Measurements from ENCODE around the gene ST8SIA4. TPM values are rescaled to one million over a fixed set of nuclear protein-coding genes. Genes with fewer than 3 reads are reported as not detected.

Gene ST8SIA4
- total and polyA plus RNA-seq, 10 of the 15 experiments (the other 5 are each of a cell fraction or from before 2014, with no cell fraction given), result 4.4 to 30.9 (median 19.5) TPM

DNA sequence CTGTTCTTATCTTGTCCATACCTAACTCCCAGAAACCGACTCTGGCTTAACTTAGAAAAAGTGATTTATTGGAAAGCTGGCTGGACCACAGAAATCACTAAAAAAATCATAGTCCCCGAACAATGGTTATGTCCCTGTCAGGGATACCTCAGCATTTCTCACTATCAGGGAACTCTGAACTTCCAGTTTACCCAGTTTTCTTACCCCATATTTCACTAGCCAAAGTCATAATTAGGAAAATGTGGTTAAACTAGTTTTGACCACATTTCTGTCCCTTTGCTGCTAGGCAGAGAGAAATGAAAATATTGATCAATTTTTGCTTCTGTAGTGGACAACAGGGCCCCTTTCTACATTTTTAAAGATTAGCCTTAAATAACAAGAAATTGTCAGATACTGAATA, 38.2 kb downstream of the ST8SIA4 start:
- Histone ChIP-seq H4K20me1 (ENCODE audit: control insufficient read depth, insufficient read depth) (no peaks in the 10 kb centered on the region), H3K4me3 (no peak overlapping the region), H3K9me3 (replicated peaks; ENCODE audit: control insufficient read depth, insufficient read depth, low read length) (peaks cover 15% of the 10 kb centered on the region; the same call in 2 of the 3 replicates), H3K4me1 (ENCODE audit: control insufficient read depth, insufficient read depth, low read length) (peaks cover 8% of the 10 kb centered on the region; the same call in 1 of the 2 replicates), H3K36me3 (ENCODE audit: control insufficient read depth in 2 of 2, insufficient read depth in 2 of 2, low read length in 1 of 2) (peaks cover 0 to 12% of the 10 kb centered on the region in 2 experiments; a peak in 2 of 4 replicates), H3K79me2 (ENCODE audit: control insufficient read depth, insufficient read depth, low read length) (peaks cover 4% of the 10 kb centered on the region), H3K27ac (ENCODE audit: control insufficient read depth, insufficient read depth) (no peak overlapping the region), H3K27me3 (replicated peaks in 1 of 2; ENCODE audit: control insufficient read depth in 2 of 2, insufficient read depth in 2 of 2, low read length in 1 of 2) (no peaks in the 10 kb centered on the region), H2AFZ (ENCODE audit: control insufficient read depth, low read depth, low read length) (no peak overlapping the region), H3K9ac (ENCODE audit: control insufficient read depth, insufficient read depth, low read length) (no peak overlapping the region), H3K4me2 (ENCODE audit: control insufficient read depth, insufficient read depth) (no peak overlapping the region)
- ChIA-PET SMC1A (ENCODE audit: uncharacterized antibody, unreplicated experiment) (interaction anchor here (1.1 kb wide), 1 partner anchor 9 kb away, joined by 4 read pairs; no protein-coding TSS in a partner anchor), RAD21 (ENCODE audit: unreplicated experiment) (no interaction called here), CTCF (no interaction called here), POLR2A (no interaction called here)
- intact Hi-C loops (cut with micrococcal nuclease; ENCODE audit: unreplicated experiment), result no loop called here
- 85% methylated on average over 2 of the region's 2 CpGs for WGBS (ENCODE audit: insufficient coverage, insufficient replicate concordance, low lambda C conversion rate, missing lambda C conversion rate)
- no TSS peak for BruUV-seq (replicated peaks)
- FAIRE-seq, result no peak
- in situ Hi-C loops (cut with MboI), result no loop called here
- ATAC-seq, result no peak
- no peak for DNase-seq (ENCODE audit: low read depth, low spot score)
- TF ChIP-seq CEBPB (IDR thresholded peaks at IDR 0.05; ENCODE audit: borderline replicate concordance in 1 of 2, low read depth in 2 of 2, low read length in 2 of 2), result no peak
- TF ChIP-seq, protein P1, sequence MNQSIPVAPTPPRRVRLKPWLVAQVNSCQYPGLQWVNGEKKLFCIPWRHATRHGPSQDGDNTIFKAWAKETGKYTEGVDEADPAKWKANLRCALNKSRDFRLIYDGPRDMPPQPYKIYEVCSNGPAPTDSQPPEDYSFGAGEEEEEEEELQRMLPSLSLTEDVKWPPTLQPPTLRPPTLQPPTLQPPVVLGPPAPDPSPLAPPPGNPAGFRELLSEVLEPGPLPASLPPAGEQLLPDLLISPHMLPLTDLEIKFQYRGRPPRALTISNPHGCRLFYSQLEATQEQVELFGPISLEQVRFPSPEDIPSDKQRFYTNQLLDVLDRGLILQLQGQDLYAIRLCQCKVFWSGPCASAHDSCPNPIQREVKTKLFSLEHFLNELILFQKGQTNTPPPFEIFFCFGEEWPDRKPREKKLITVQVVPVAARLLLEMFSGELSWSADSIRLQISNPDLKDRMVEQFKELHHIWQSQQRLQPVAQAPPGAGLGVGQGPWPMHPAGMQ (IDR thresholded peaks at IDR 0.05; ENCODE audit: borderline replicate concordance), result no peak
- no peak for TF ChIP-seq FOXM1 (IDR thresholded peaks at IDR 0.05; ENCODE audit: low read depth, low read length)
- TF ChIP-seq, protein P2, sequence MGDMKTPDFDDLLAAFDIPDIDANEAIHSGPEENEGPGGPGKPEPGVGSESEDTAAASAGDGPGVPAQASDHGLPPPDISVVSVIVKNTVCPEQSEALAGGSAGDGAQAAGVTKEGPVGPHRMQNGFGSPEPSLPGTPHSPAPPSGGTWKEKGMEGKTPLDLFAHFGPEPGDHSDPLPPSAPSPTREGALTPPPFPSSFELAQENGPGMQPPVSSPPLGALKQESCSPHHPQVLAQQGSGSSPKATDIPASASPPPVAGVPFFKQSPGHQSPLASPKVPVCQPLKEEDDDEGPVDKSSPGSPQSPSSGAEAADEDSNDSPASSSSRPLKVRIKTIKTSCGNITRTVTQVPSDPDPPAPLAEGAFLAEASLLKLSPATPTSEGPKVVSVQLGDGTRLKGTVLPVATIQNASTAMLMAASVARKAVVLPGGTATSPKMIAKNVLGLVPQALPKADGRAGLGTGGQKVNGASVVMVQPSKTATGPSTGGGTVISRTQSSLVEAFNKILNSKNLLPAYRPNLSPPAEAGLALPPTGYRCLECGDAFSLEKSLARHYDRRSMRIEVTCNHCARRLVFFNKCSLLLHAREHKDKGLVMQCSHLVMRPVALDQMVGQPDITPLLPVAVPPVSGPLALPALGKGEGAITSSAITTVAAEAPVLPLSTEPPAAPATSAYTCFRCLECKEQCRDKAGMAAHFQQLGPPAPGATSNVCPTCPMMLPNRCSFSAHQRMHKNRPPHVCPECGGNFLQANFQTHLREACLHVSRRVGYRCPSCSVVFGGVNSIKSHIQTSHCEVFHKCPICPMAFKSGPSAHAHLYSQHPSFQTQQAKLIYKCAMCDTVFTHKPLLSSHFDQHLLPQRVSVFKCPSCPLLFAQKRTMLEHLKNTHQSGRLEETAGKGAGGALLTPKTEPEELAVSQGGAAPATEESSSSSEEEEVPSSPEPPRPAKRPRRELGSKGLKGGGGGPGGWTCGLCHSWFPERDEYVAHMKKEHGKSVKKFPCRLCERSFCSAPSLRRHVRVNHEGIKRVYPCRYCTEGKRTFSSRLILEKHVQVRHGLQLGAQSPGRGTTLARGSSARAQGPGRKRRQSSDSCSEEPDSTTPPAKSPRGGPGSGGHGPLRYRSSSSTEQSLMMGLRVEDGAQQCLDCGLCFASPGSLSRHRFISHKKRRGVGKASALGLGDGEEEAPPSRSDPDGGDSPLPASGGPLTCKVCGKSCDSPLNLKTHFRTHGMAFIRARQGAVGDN (IDR thresholded peaks at IDR 0.05), result no peak
- TF ChIP-seq ZNF217 (IDR thresholded peaks at IDR 0.05), result no peak
- no peak for TF ChIP-seq NFYB (IDR thresholded peaks at IDR 0.05; ENCODE audit: insufficient read depth, low read depth, low read length)
- no peak for TF ChIP-seq SMARCA5 (IDR thresholded peaks at IDR 0.05)
- TF ChIP-seq MEF2A (IDR thresholded peaks at IDR 0.05; ENCODE audit: insufficient read depth, low read depth, low read length), result no peak
- TF ChIP-seq CHD2 (IDR thresholded peaks at IDR 0.05; ENCODE audit: borderline replicate concordance, low read depth, low read length), result no peak
- TF ChIP-seq NR2F1 (conservative IDR thresholded peaks at IDR 0.05), result no peak
- no peak for TF ChIP-seq BCL11A (IDR thresholded peaks at IDR 0.05; ENCODE audit: low read depth, low read length)
- TF ChIP-seq PML (IDR thresholded peaks at IDR 0.05; ENCODE audit: low read length), result no peak
- no peak for TF ChIP-seq ETV6 (conservative IDR thresholded peaks at IDR 0.05 in 1 of 2, IDR thresholded peaks at IDR 0.05 in 1 of 2; ENCODE audit: borderline replicate concordance in 1 of 2, low read depth in 1 of 2)
- TF ChIP-seq MYB (IDR thresholded peaks at IDR 0.05; ENCODE audit: borderline replicate concordance, low read depth, low read length), result no peak
- no peak for TF ChIP-seq RB1 (IDR thresholded peaks at IDR 0.05; ENCODE audit: borderline replicate concordance)
- TF ChIP-seq TCF3 (IDR thresholded peaks at IDR 0.05; ENCODE audit: borderline replicate concordance, insufficient read depth, low read depth, low read length), result no peak
- no peak for TF ChIP-seq NFYA (IDR thresholded peaks at IDR 0.05; ENCODE audit: borderline replicate concordance, low read depth, low read length)
- TF ChIP-seq CREB1 (IDR thresholded peaks at IDR 0.05; ENCODE audit: low read depth), result no peak

Data from GM12878 (cell line).